ENCODE results near the gene FOXO4.
A peak's percentile ranks its signal among the peaks of the same experiment; 100 is the strongest.
"Not testable (repeated sequence)": the region's sequence is repeated elsewhere in the genome, so short reads cannot be mapped to it uniquely, and the experiment has no call there.

Gene FOXO4, protein sequence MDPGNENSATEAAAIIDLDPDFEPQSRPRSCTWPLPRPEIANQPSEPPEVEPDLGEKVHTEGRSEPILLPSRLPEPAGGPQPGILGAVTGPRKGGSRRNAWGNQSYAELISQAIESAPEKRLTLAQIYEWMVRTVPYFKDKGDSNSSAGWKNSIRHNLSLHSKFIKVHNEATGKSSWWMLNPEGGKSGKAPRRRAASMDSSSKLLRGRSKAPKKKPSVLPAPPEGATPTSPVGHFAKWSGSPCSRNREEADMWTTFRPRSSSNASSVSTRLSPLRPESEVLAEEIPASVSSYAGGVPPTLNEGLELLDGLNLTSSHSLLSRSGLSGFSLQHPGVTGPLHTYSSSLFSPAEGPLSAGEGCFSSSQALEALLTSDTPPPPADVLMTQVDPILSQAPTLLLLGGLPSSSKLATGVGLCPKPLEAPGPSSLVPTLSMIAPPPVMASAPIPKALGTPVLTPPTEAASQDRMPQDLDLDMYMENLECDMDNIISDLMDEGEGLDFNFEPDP

DNA sequence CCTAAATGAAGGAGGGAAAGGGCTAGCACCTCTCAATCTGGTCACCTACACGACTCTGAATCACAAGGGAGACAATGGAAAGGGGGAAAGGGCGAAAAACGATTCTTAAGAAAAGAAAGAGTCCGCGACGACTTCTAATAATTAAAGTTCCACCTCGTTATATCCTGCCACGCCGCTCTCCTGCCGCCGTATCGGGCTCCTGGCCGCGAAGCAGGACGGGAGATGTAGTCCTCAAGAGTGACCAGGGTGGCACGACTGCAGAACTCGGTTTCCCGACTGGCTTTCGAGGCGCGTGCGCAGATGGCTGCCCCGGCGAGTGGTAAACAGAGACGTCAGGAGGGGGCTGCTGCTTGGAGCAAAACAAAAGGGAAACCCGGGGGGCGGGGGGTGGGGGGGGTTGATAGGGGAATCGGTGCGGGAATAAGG is at the start of gene FOXO4:
Gene FOXO4, plus strand, starts transcription at position 297 of the 426 bp plus-strand sequence. CDS start 678 bp downstream, outside the sequence.
- peak; percentile 31 for DNase-seq (ENCODE audit: low read depth, low spot score)
- H3K27ac ChIP-seq, result no peak within 1 kb of the TSS

DNA sequence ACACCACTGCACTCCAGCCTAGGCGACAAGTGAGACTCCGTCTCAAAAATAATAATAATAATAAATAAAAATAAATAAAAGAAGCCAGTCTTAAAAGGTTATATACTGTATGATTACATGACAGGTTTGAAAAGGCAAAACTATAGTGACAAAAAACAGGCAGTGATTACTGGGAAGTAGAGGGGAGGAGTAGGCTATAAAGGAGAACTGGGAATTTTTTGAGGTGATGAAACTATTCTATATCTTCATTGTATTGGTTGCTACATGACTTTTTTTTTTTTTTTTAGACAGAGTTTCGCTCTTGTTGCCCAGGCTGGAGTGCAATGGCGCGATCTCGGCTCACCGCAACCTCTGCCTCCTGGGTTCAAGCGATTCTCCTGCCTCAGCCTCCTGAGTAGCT is 47.8 kb upstream of the FOXO4 start:
- DNase-seq (ENCODE audit: low read depth, low spot score); H3K27ac ChIP-seq: not testable (repeated sequence)

DNA sequence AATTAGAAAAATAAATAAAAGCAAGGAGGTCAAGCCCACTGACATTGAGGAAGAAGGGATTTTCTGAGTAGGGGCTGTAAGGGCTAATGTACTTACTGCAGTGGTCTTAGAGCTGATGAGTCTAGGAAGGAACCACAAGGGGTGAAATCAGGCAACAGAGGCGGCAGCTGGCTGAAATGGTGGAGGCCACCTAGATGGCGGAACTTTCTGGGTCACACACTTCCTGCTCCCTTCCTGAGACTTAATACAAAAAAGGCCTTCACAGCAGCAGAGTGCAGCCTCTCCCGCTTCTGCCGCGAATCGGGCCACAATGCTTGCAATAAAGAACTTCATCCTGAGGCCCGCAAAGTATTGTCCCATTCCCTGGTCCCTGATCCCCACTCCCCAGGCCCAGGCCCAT is 42.9 kb upstream of the FOXO4 start:
- no peak for DNase-seq (ENCODE audit: low read depth, low spot score)

DNA sequence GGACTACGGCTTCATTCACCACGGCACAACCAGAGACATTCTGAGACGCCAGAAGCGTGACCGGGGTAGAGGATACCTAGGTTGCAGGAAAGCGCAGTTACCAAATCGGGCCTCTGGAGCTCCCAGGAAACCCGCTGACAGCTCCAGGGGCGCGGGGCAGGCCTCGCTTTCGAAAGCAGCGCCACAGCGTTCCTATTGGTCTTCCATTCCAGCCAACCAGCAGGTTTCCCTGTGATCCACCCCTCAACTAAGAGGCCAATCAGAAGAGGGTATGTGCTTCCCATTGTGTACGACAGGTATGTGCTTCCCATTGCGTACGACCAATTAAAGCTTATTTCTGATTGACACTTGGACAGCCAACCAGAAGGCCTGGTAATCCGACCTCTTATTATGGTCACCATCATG is 42.4 kb upstream of the FOXO4 start:
- H3K27ac ChIP-seq, result no peak overlapping the region
- DNase-seq (ENCODE audit: low read depth, low spot score), result no peak

More for the DNA sequence above, 42.9 kb upstream of the FOXO4 start:
- no peak overlapping the region for H3K27ac ChIP-seq

DNA sequence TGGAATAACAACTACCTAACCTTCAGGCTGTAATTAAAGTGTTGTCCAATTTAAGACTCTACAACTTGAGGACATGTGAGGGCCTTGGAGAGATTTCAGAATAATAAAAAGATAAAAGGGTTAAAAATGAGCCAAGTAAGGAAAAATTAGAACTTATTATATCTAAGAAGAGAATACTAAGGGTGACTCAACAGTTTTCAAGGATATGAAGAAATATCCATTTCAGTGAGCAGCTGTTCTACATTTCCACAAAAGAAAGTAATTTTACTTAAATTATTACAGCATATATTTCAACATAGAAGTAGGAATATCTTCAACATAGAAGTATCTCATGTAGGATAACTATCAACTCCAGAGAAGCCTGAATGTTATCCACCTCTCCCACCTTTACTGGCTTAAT is 38.8 kb upstream of the FOXO4 start:
- H3K27ac ChIP-seq, result no peak overlapping the region
- DNase-seq (ENCODE audit: low read depth, low spot score), result no peak

DNA sequence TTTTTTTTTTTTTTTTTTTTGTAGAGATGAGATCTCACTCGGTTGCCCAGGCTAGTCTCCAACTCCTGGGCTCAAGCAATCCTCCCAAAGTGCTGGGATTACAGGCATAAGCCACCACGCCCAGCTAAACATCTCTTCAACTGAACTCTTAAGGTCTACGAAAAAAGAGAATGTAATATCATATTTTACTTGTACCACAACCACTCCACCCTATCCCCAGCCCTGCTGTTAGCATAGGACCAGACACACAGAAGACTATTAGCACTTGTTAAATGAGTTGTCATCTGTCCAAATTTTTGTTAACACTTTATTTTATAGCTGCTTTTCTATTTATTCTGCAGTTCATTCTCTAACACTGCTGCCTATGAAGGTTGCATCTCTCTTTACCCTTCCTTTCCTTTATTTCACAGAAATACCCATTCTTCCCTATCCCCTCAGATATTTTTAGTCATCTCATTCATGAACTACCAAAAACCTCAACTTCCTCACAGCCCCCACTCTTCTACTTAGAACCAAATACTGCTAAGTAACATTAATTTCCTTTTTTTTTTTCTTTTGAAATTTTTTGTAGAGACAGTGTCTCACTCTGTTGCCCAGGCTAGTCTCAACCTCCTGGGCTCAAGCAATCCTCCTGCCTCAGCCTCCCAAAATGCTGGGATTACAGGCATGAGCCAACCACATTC is 37.7 kb upstream of the FOXO4 start:
- DNase-seq (ENCODE audit: low read depth, low spot score), result no peak
- no peak overlapping the region for H3K27ac ChIP-seq

DNA sequence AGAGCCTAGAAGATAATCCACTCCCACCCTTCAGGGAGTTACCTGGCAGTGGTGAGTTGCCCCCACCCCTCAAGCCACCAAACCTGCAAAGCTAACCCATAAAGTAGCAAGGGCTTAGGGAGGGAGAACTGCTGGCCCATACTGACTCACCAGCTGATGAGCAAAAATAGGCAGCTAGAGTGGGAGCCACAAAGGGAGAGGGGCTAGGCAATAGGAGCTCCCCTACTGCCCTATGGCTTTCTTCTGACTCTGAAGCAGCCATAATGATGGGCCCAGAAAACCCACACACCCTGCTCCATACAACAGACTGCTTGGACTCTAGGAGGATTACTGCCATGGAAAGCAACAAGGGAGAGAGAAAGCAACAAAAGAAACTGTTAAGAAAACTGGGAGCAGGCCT is 35.5 kb upstream of the FOXO4 start:
- H3K27ac ChIP-seq, result no peak overlapping the region
- no peak for DNase-seq (ENCODE audit: low read depth, low spot score)

DNA sequence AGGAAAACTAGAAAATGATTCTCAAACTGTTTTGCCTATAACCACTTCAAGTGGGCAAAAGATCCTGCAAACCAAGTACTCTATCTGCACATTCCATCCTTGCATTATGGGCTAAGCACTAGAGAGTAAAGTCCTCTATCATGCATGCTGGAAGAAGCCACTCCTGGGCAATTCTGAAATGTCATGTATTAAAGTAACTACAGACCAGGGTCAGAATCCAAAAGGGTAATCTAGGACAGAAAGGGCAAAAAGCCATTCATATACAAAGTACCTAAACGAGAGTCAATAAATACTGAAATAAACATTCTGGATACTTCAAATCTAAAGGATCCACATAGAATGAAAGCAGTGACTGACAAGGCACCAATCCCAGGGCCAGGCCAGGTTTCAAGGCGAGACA is 28.6 kb upstream of the FOXO4 start:
- DNase-seq (ENCODE audit: low read depth, low spot score), result no peak

DNA sequence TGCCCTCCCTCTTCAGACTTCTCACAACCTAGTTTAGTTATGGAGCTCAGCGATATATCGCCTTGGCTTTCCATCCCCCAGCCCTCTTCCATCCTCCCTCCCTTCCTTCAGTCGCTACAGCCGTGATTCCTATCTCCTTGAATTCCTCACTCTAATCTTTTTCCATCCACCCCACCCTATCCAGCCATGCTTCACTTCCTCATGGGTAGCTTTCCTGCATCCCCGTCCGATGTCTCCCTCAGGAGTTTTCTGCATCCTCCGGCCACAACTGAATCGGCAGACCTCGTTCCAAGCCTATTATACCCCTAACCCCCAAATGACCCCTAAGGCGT is 28.0 kb upstream of the FOXO4 start:
- no peak for DNase-seq (ENCODE audit: low read depth, low spot score)
- H3K27ac ChIP-seq, result peak overlapping the region; percentile 74

More for the DNA sequence above, 28.6 kb upstream of the FOXO4 start:
- peak overlapping the region; percentile 74 for H3K27ac ChIP-seq

DNA sequence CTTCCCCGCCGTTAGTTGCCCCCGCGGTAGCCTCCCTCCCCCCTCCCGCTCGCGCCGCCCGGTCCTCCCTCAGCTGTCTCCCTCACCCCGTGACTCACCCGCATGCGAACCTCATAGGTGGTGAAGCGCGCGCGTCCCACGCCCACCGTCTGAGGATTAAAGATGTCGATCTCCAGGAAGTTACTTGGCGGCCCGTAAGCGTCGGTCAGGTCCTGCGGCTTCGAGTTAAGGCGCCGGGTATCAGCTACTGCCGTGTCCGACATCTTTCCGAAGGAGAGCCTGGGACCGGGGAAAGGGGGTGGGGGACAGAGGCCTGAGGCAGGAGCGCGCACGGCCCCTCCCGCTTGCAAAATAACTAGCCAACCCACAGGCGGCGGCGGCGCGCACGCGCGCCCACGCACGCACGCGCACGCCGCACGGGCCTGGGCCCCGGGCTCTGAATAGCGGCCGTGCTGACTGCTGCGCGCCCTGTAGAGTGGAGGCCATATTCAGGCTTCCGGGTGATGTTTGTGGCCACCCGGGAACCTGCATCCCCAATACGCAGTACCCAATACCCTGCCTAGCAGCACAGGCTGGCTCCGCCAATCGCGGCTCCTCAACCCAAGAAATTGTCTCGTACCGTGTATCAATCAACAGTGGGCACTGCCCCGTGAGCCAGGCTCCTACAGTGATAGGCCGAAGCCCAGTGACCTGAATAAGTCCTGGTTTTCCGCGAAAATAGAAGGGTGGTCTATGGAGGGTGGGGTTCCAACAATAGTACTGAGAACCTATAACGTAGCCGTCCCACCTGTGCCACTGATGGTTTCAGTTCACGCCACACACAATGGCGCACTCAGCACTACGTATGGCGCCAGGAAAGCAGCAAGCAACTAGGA is 27.4 kb upstream of the FOXO4 start, which contains the start of gene SNX12:
Gene SNX12, minus strand, starts transcription at position 291 of the 875 bp plus-strand sequence. Its CDS starts 28 bp downstream, at position 263.
- DNase-seq (ENCODE audit: low read depth, low spot score), result peak; percentile 78
- peak within 1 kb of the TSS; percentile 74 for H3K27ac ChIP-seq

DNA sequence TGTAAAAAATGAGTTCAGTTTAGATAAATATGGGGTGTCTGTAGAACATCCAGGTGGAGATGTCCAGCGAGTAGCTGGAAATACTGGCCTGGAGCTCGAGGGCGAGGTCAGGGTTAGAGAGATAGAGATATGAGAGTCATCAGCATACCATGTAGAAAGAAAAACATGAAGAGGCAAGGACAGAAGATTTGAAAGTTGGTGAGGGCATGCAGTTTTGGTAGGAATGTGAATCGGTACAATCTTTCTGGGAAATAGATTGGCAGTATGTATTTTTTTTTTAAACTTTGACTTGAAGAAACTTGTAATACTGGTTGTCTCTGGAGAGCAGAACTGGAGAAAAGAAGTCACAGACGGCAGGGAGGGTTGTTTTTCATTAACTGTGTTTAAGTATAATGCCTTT is 25.1 kb upstream of the FOXO4 start:
- no peak for DNase-seq (ENCODE audit: low read depth, low spot score)
- no peak overlapping the region for H3K27ac ChIP-seq

DNA sequence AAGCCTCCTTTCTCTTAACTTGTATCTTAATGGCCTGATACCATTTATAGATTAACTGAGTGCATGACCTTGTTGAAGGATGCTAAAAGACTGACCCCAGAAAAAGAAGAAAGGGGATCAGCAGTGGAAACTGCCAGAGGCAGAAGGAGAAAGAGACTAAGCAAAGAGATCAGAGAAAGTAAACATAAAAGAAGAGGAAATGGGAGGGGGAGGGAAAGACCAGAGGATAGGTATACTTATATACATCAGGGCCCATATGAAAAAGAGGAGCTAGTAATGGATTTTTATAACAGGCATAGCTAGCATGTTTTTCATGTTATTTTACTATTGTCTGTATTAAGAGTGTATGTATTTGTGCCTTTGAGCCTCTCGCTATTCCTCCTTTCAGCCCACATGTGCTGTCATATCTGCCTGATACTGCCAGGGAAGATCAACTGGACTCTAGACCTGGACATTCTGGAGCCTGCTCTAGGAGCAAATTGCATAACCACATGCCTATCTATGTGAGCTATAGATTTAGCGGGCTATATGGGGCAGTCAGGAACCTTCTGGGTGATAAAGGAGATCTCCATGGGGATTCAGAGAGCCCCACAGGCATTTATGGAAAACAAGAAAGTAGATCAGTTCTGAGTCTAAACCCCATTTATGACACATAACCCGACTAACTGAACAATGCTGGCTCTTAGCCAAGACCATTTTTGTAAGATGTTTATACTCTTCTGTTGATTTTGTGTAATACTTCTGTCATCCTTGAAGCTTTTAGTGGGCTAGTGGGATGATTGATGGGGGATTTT is 14.1 kb upstream of the FOXO4 start:
- DNase-seq (ENCODE audit: low read depth, low spot score), result peak; percentile 12
- no peak overlapping the region for H3K27ac ChIP-seq

DNA sequence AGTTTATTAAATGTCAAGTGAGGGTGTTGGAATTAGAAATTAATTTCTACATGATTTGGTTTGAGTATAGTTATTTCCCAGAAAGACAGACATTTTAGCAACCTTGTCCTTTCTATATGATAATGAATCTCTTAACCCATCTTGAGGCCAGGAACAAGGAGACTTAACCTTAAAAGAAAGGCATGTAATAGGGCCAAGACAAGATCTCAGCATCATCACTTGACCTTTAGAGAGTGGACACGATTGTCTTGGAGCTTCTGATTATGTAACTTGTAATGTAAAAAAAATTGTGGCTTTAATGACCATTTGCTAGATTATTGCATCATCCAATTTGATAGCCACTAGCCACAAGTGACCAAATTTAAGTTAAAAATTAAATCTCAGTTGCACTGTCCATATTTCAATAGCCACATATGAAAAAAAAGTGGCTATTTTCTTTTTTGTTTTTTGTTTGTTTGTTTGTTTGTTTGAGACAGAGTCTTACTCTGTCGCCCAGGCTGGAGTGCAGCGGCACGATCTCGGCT is 13.5 kb upstream of the FOXO4 start:
- H3K27ac ChIP-seq, result no peak overlapping the region
- no peak for DNase-seq (ENCODE audit: low read depth, low spot score)

DNA sequence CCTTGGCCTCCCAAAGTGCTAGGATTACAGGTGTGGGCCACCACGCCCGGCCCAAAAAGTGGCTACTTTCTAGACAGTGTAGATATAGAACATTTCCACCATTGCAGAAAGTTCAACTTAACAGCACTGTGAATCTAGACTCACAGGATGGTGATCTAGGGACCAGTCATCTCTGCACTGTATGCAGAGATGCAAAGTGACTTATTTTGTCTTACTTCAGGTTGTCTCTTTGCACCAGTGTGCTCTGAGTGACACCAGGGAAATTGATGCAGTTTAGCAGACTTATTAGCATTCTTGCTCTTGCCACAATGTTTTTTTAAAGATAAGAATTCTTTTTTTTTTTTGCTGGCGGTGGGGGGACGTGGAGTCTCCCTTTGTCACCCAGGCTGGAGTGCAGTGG is 12.8 kb upstream of the FOXO4 start:
- no peak for DNase-seq (ENCODE audit: low read depth, low spot score)

DNA sequence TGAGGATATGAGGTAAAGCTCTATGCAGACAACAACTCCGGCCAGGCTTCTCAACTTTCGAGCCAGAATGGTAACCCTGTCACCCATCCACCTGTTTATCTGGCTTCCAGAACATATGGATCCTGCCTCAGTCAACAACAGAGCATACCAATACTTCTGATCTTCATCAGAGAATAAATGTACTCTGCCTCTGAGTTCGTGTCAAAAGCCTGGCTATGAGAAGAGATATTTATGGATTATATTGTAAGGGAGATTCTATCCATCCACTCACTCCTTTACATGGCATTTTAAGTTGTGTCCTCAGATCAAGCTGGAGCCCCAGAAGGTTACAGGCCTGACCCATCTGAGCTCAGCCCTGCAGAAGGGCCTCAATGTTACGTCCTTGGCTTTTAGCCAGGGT is 9.8 kb upstream of the FOXO4 start:
- DNase-seq (ENCODE audit: low read depth, low spot score), result no peak
- no peak overlapping the region for H3K27ac ChIP-seq

More for the DNA sequence above, 12.8 kb upstream of the FOXO4 start:
- H3K27ac ChIP-seq, result no peak overlapping the region

DNA sequence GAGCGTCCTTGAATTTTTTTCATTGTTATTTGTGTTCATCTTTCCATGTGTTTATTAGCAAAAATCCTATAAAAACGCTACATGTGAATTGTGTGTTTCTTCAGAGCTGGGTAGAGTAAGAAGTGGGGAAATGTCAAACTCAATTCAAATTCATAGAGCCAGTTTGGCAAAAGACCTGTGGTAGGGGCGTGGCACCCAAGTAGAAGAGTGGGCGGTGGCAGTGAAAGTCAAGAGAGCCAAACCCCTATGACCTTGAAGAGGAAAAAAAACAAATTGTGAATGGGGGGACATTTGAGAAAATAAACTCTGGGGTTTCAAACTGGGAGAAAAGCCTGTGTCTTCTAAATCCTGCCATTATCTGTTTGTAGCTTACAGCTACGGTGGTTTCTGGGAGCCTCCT is 4.4 kb upstream of the FOXO4 start:
- no peak overlapping the region for H3K27ac ChIP-seq
- DNase-seq (ENCODE audit: low read depth, low spot score), result no peak

DNA sequence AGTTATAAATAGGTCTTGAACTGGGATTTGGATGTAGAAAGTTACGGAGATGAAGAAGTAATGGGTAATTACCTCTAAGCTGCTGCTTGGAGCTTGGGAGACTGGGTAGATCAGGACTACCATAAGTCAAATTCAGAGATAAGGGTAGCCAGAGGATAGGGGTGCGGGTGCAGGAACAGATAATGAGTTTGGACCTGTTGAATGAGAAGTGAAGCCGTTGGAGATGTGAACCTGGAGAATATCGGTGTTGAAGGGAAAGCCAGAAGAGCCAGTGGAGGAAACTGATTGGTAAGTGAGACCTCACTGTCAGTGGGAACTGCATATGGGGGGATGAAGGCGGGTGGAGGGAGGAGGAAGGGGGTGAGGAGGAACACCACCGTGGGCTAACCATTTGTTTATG is 618 bp upstream of the FOXO4 start:
- no peak for DNase-seq (ENCODE audit: low read depth, low spot score)
- H3K27ac ChIP-seq, result no peak overlapping the region

DNA sequence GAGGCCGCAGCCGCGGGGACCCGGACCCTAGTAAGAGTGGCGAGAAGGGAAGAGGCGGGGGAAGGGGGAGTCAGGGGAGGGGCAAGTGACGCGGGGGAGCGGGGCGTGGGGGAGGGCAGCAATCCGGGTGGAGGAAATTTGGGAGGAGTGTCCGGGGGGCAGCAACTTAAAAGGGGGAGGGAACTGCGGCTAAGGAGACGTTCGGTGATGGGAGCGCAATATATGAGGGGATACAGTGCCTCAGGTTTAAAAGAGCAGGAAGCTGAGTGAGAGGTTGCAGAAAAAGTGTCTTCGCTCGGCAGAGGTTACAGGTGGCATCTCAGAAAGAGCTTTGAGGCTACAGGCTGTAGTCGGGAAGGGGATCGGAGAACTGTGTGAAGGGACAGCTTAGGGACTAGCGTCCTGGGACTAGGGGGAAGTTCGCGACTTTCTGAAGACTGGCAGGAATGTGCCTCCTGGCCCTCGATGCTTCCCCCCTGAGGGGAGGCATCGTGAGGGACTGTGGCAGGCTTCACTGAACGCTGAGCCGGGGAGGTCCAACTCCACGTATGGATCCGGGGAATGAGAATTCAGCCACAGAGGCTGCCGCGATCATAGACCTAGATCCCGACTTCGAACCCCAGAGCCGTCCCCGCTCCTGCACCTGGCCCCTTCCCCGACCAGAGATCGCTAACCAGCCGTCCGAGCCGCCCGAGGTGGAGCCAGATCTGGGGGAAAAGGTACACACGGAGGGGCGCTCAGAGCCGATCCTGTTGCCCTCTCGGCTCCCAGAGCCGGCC is 519 bp downstream of the FOXO4 start:
- DNase-seq (ENCODE audit: low read depth, low spot score), result no peak
- H3K27ac ChIP-seq, result no peak overlapping the region

DNA sequence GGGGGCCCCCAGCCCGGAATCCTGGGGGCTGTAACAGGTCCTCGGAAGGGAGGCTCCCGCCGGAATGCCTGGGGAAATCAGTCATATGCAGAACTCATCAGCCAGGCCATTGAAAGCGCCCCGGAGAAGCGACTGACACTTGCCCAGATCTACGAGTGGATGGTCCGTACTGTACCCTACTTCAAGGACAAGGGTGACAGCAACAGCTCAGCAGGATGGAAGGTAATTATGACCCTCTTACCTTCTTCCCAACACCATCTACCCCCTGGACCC is 1.0 kb downstream of the FOXO4 start:
- no peak overlapping the region for H3K27ac ChIP-seq
- no peak for DNase-seq (ENCODE audit: low read depth, low spot score)
